Thoracic aorta endothelial cell (primary cell): ENCODE measurements around the gene KRTAP9-9. TPM values are rescaled to one million over a fixed set of nuclear protein-coding genes. Genes with fewer than 3 reads are reported as not detected.

Source experiments
- small RNA-seq: library from RNA; depleted of rRNA; stranded (forward); fragments of <200 nt; gene quantifications from one replicate; pipeline ENCODE3, GENCODE V24; 2012
- total RNA-seq: library from RNA; depleted of rRNA; stranded (reverse); fragments of >200 nt; gene quantifications from 2 replicates; pipeline ENCODE4 v1.2.3, GENCODE V29; 2012

Gene KRTAP9-9
- total RNA-seq = not detected in 2 replicates

DNA sequence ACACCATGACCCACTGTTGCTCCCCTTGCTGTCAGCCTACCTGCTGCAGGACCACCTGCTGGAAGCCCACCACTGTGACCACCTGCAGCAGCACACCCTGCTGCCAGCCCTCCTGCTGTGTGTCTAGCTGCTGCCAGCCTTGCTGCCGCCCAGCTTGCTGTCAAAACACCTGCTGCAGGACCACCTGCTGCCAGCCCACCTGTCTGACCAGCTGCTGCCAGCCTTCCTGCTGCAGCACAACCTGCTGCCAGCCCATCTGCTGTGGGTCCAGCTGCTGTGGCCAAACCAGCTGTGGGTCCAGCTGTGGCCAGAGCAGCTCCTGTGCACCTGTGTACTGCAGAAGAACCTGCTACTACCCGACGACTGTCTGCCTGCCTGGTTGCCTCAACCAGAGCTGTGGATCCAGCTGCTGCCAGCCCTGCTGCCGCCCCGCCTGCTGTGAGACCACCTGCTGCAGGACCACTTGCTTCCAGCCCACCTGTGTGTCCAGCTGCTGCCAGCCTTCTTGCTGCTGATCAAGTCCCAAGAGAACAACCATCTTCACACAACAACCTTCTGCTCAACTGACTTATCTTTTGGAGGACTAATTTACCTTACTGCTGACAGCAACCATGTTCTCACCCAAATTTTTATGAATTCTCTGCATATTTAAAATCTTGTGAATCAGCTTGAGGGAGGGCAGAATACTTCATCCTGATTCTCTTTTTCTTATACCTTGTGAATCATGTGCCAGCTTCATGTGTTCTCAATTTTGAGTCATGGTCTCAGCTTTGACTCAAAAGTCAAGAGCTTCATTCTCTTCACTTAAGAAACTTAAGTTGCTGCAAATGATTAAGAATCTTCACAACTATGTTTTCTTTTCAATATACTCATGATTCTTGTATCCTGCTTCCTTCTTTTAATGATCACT, at the start of gene KRTAP9-9:
Gene KRTAP9-9, plus strand, starts transcription at position 4 of the 910 bp plus-strand sequence.

GRCh38 chr17:41226598-41227095, 28.5 kb upstream of the KRTAP9-9 start, which contains the start of gene KRTAP9-2:
Gene KRTAP9-2 (plus strand): TSS chr17:41226648. CDS start chr17:41226655, 7 bp downstream.

GRCh38 chr17:41232399-41233105, 22.6 kb upstream of the KRTAP9-9 start, which contains the start of gene KRTAP9-3:
Gene KRTAP9-3 (plus strand): TSS chr17:41232449. CDS start chr17:41232502, 53 bp downstream.

GRCh38 chr17:41237949-41238437, 17.2 kb upstream of the KRTAP9-9 start, which contains the start of gene KRTAP9-8:
Gene KRTAP9-8 (plus strand): TSS chr17:41237999. CDS start chr17:41238052, 53 bp downstream.

DNA sequence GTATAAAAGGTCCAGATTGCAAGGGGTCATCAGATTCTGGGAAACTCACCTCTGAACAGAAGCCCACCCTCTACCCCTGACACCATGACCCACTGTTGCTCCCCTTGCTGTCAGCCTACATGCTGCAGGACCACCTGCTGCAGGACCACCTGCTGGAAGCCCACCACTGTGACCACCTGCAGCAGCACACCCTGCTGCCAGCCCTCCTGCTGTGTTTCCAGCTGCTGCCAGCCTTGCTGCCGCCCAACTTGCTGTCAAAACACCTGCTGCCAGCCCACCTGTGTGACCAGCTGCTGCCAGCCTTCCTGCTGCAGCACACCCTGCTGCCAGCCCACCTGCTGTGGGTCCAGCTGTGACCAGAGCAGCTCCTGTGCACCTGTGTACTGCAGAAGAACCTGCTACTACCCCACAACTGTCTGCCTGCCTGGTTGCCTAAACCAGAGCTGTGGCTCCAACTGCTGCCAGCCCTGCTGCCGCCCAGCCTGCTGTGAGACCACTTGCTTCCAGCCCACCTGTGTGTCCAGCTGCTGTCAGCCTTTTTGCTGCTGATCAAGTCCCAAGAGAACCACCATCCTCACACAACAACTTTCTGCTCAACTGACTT, 5.4 kb upstream of the KRTAP9-9 start, which contains the start of gene KRTAP9-4:
Gene KRTAP9-4, plus strand, starts transcription at position 51 of the 604 bp plus-strand sequence. Its CDS starts 34 bp downstream, at position 85.

DNA sequence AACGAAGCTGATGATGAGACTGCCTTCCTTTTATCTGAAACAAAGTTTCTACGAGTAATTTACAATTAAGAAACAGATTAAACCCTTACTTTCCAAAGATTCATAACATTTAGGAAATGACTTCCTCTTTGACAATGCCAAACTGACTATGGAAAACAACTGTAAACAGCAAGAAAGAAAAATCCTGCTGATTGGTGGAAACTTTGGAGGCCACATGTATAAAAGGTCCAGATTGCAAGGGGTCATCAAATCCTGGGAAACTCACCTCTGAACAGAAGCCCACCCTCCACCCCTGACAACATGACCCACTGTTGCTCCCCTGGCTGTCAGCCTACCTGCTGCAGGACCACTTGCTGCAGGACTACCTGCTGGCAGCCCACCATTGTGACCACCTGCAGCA, 9.9 kb downstream of the KRTAP9-9 start, which contains the start of gene KRTAP9-6:
Gene KRTAP9-6, plus strand, starts transcription at position 301 of the 400 bp plus-strand sequence. Its CDS starts 0 bp downstream, at position 301.

GRCh38 chr17:41275648-41276190, 20.5 kb downstream of the KRTAP9-9 start, which contains the start of gene KRTAP9-7:
Gene KRTAP9-7 (plus strand): TSS chr17:41275698. CDS start chr17:41275698, 0 bp downstream.

GRCh38 chr17:41301916-41302901, 47.0 kb downstream of the KRTAP9-9 start, which contains the start of gene KRTAP29-1:
Gene KRTAP29-1 (minus strand): TSS chr17:41302851. CDS start chr17:41302851, 0 bp downstream.

Small RNA genes within 50 kb of the gene (small RNA-seq; reads per million reads assigned to genes)
- not detected for gene KRTAP9-10P

Other genes starting within 250 kb of the KRTAP9-9 start
- gene KRTAP3-1, start 246.3 kb upstream of the KRTAP9-9 start, total RNA-seq = not detected in 2 replicates
- gene KRTAP1-5, start 228.2 kb upstream of the KRTAP9-9 start, total RNA-seq = not detected in 2 replicates
- gene KRTAP1-4, start 225.2 kb upstream of the KRTAP9-9 start, total RNA-seq = not detected in 2 replicates
- gene KRTAP1-3, start 220.5 kb upstream of the KRTAP9-9 start, total RNA-seq = not detected in 2 replicates
- gene KRTAP1-1, start 213.9 kb upstream of the KRTAP9-9 start, total RNA-seq = not detected in 2 replicates
- gene KRTAP2-1, start 208.1 kb upstream of the KRTAP9-9 start, total RNA-seq = not detected in 2 replicates
- gene KRTAP2-2, start 200.2 kb upstream of the KRTAP9-9 start, total RNA-seq = not detected in 2 replicates
- gene KRTAP2-3, start 195.3 kb upstream of the KRTAP9-9 start, total RNA-seq = not detected in 2 replicates
- not detected in 2 replicates for gene KRTAP2-4, start 189.5 kb upstream of the KRTAP9-9 start, total RNA-seq
- not detected in 2 replicates for gene KRTAP4-7, start 171.2 kb upstream of the KRTAP9-9 start, total RNA-seq
- not detected in 2 replicates for gene KRTAP4-8, start 157.2 kb upstream of the KRTAP9-9 start, total RNA-seq
- not detected in 2 replicates for gene KRTAP4-16, start 153.2 kb upstream of the KRTAP9-9 start, total RNA-seq
- gene KRTAP4-9, start 150.0 kb upstream of the KRTAP9-9 start, total RNA-seq = not detected in 2 replicates
- not detected in 2 replicates for gene KRTAP4-11, start 137.0 kb upstream of the KRTAP9-9 start, total RNA-seq
- not detected in 2 replicates for gene KRTAP4-12, start 131.2 kb upstream of the KRTAP9-9 start, total RNA-seq
- gene KRTAP4-6, start 114.8 kb upstream of the KRTAP9-9 start, total RNA-seq = not detected in 2 replicates
- gene KRTAP4-5, start 105.6 kb upstream of the KRTAP9-9 start, total RNA-seq = not detected in 2 replicates
- not detected in 2 replicates for gene KRTAP4-4, start 94.6 kb upstream of the KRTAP9-9 start, total RNA-seq
- not detected in 2 replicates for gene KRTAP4-3, start 87.2 kb upstream of the KRTAP9-9 start, total RNA-seq
- not detected in 2 replicates for gene KRTAP4-2, start 77.2 kb upstream of the KRTAP9-9 start, total RNA-seq
- not detected in 2 replicates for gene KRTAP4-1, start 70.5 kb upstream of the KRTAP9-9 start, total RNA-seq
- gene KRTAP9-1, start 65.5 kb upstream of the KRTAP9-9 start, total RNA-seq = not detected in 2 replicates
- not detected in 2 replicates for gene KRTAP9-2, start 28.7 kb upstream of the KRTAP9-9 start, total RNA-seq
- gene KRTAP9-3, start 22.9 kb upstream of the KRTAP9-9 start, total RNA-seq = not detected in 2 replicates
- not detected in 2 replicates for gene KRTAP9-8, start 17.4 kb upstream of the KRTAP9-9 start, total RNA-seq
- gene KRTAP9-4, start 5.7 kb upstream of the KRTAP9-9 start, total RNA-seq = not detected in 2 replicates
- not detected in 2 replicates for gene KRTAP9-6, start 10.0 kb downstream of the KRTAP9-9 start, total RNA-seq
- gene KRTAP9-7, start 20.3 kb downstream of the KRTAP9-9 start, total RNA-seq = not detected in 2 replicates
- not detected in 2 replicates for gene KRTAP29-1, start 47.5 kb downstream of the KRTAP9-9 start, total RNA-seq
- not detected in 2 replicates for gene KRTAP16-1, start 53.9 kb downstream of the KRTAP9-9 start, total RNA-seq
- not detected in 2 replicates for gene KRTAP17-1, start 60.3 kb downstream of the KRTAP9-9 start, total RNA-seq
- not detected in 2 replicates for gene KRT33A, start 95.4 kb downstream of the KRTAP9-9 start, total RNA-seq
- not detected in 2 replicates for gene KRT33B, start 114.4 kb downstream of the KRTAP9-9 start, total RNA-seq
- gene KRT34, start 126.9 kb downstream of the KRTAP9-9 start, total RNA-seq = not detected in 2 replicates
- not detected in 2 replicates for gene KRT31, start 142.2 kb downstream of the KRTAP9-9 start, total RNA-seq
- not detected in 2 replicates for gene KRT37, start 169.2 kb downstream of the KRTAP9-9 start, total RNA-seq
- not detected in 2 replicates for gene KRT38, start 185.6 kb downstream of the KRTAP9-9 start, total RNA-seq
- not detected in 2 replicates for gene KRT32, start 212.0 kb downstream of the KRTAP9-9 start, total RNA-seq
- not detected in 2 replicates for gene KRT35, start 225.8 kb downstream of the KRTAP9-9 start, total RNA-seq
- not detected in 2 replicates for gene KRT36, start 234.5 kb downstream of the KRTAP9-9 start, total RNA-seq